MM.1S (cell line): Measurements from ENCODE around the gene LRP6.

Source experiments
- DNase-seq: peaks from one replicate; pipeline ENCODE4 v3.0.0-alpha.2; 2015
- H2AFZ ChIP-seq: fragments of 300-600 bp; sonication (generic); 2 replicates; pipeline ENCODE4 v1.6.0; 2016; ENCODE audit warnings: antibody characterized with exemption, low read length
- H3F3A ChIP-seq: fragments of 300-600 bp; sonication (generic); 2 replicates; pipeline ENCODE4 v1.6.1; 2016; ENCODE audit warnings: mild to moderate bottlenecking, antibody characterized with exemption, low read length, moderate library complexity, mixed read lengths; ENCODE audit not compliant: insufficient read depth
- H3K27ac ChIP-seq: fragments of 300-600 bp; sonication (generic); 2 replicates; pipeline ENCODE4 v1.5.1; 2016; ENCODE audit warnings: mild to moderate bottlenecking, low read length
- H3K27me3 ChIP-seq: fragments of 300-600 bp; sonication (generic); replicated peaks from 2 replicates; pipeline ENCODE4 v1.6.0; 2016; ENCODE audit warnings: low read length; ENCODE audit not compliant: insufficient read depth
- H3K36me3 ChIP-seq: fragments of 300-600 bp; sonication (generic); replicated peaks from 2 replicates; pipeline ENCODE4 v1.6.1; 2016; ENCODE audit warnings: mild to moderate bottlenecking, low read length, mixed read lengths; ENCODE audit not compliant: insufficient read depth
- H3K4me1 ChIP-seq: fragments of 300-600 bp; sonication (generic); 2 replicates; pipeline ENCODE4 v1.6.1; 2016; ENCODE audit warnings: low read length, mixed read lengths
- H3K4me2 ChIP-seq: fragments of 300-600 bp; sonication (generic); 2 replicates; pipeline ENCODE4 v1.6.0; 2016; ENCODE audit warnings: low read depth, low read length
- H3K4me3 ChIP-seq: fragments of 300-600 bp; sonication (generic); 2 replicates; pipeline ENCODE4 v1.5.1; 2016; ENCODE audit warnings: low read length, mixed read lengths
- H3K79me2 ChIP-seq: fragments of 300-600 bp; sonication (generic); 2 replicates; pipeline ENCODE4 v1.6.1; 2016; ENCODE audit warnings: mixed run types, low read length, mixed read lengths
- H3K9ac ChIP-seq: fragments of 300-600 bp; sonication (generic); 2 replicates; pipeline ENCODE4 v1.6.1; 2016; ENCODE audit warnings: low read length, mixed read lengths
- H3K9me2 ChIP-seq: fragments of 300-600 bp; sonication (generic); replicated peaks from 2 replicates; pipeline ENCODE4 v1.6.1; 2016; ENCODE audit warnings: mild to moderate bottlenecking, low read length, mixed read lengths; ENCODE audit not compliant: insufficient read depth
- H3K9me3 ChIP-seq: fragments of 300-600 bp; sonication (generic); replicated peaks from 2 replicates; pipeline ENCODE4 v1.6.1; 2016; ENCODE audit warnings: mild to moderate bottlenecking, low read length, mixed read lengths; ENCODE audit not compliant: insufficient read depth
- H4K20me1 ChIP-seq: fragments of 300-600 bp; sonication (generic); 2 replicates; pipeline ENCODE4 v1.6.1; 2016; ENCODE audit warnings: mild to moderate bottlenecking, low read length, moderate library complexity, mixed read lengths; ENCODE audit not compliant: insufficient read depth
- EZH2 ChIP-seq: fragments of 300-600 bp; sonication (generic); optimal IDR thresholded peaks from 2 replicates; pipeline ENCODE3; 2017; ENCODE audit warnings: low read depth, mild to moderate bottlenecking, antibody characterized with exemption, low read length, mixed read lengths
- EZH2phosphoT487 ChIP-seq: fragments of 300-600 bp; sonication (generic); IDR thresholded peaks from 2 replicates; pipeline ENCODE4 v1.6.1; 2018; ENCODE audit warnings: antibody characterized with exemption, low read length
- TF ChIP-seq, protein P1 (sequence below): fragments of 300-600 bp; sonication (generic); IDR thresholded peaks from 2 replicates; pipeline ENCODE4 v1.5.1; 2016; ENCODE audit warnings: antibody characterized with exemption, low read length, mixed read lengths

Gene LRP6

DNA sequence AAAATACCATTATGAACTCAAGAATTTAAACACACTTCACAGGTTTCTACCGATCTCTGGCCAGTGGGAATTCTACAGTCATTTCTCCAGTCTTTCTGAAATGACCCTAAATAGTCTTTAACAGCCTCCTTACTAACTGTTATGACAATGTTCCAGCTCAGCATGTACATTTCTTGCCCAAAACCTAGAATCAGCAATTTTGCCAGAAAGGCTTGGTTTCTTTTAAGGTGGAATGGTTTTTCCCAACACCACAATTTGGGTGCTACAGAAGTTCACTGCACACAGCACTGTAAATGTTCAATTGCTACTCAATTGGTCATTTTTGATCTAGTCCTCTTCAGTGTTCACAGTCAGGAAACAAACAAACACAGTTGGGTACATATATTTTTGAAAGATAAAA lies 69.7 kb downstream of the LRP6 start:
- no peaks in the 10 kb centered on the region for H3K9me2 ChIP-seq
- no peak overlapping the region for H3K27ac ChIP-seq
- H3K4me2 ChIP-seq = no peak overlapping the region
- no peaks in the 10 kb centered on the region for H3K9me3 ChIP-seq
- H3F3A ChIP-seq = no peaks in the 10 kb centered on the region
- H3K36me3 ChIP-seq = no peaks in the 10 kb centered on the region
- no peaks in the 10 kb centered on the region for H3K79me2 ChIP-seq
- H3K9ac ChIP-seq = no peak overlapping the region
- H3K27me3 ChIP-seq = no peaks in the 10 kb centered on the region
- no peak overlapping the region for H3K4me3 ChIP-seq
- no peaks in the 10 kb centered on the region for H4K20me1 ChIP-seq
- H2AFZ ChIP-seq = no peak overlapping the region
- H3K4me1 ChIP-seq = no peaks in the 10 kb centered on the region
- no peak for DNase-seq
- no peak for TF ChIP-seq EZH2
- TF ChIP-seq EZH2phosphoT487 = no peak
- TF ChIP-seq, protein P1, sequence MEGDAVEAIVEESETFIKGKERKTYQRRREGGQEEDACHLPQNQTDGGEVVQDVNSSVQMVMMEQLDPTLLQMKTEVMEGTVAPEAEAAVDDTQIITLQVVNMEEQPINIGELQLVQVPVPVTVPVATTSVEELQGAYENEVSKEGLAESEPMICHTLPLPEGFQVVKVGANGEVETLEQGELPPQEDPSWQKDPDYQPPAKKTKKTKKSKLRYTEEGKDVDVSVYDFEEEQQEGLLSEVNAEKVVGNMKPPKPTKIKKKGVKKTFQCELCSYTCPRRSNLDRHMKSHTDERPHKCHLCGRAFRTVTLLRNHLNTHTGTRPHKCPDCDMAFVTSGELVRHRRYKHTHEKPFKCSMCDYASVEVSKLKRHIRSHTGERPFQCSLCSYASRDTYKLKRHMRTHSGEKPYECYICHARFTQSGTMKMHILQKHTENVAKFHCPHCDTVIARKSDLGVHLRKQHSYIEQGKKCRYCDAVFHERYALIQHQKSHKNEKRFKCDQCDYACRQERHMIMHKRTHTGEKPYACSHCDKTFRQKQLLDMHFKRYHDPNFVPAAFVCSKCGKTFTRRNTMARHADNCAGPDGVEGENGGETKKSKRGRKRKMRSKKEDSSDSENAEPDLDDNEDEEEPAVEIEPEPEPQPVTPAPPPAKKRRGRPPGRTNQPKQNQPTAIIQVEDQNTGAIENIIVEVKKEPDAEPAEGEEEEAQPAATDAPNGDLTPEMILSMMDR = no peak

DNA sequence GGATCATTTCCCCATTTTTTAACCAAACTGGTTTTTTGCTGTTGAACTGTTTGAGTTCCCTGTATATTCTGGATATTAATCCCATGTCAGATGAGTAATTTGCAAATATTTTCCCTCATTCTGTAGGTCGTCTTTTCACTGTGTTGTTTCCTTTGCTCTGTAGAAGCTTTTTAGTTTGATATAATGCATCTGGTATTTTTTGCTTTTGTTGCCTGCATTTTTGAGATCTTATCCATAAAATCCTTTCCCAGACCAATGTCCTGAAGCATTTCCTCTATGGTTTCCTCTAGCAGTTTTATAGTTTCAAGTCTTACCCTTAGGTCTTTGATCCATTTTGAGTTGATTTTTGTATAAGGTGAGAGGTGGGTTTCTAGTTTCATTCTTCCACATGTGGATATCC lies 71.3 kb downstream of the LRP6 start:
- Histone ChIP-seq H3K27ac (no peak overlapping the region), H2AFZ (no peak overlapping the region), H3K79me2 (no peaks in the 10 kb centered on the region), H4K20me1 (no peaks in the 10 kb centered on the region), H3K4me2 (no peak overlapping the region), H3K4me3 (no peak overlapping the region), H3K27me3 (no peaks in the 10 kb centered on the region), H3K9me2 (no peaks in the 10 kb centered on the region), H3F3A (no peaks in the 10 kb centered on the region), H3K9me3 (no peaks in the 10 kb centered on the region), H3K9ac (no peak overlapping the region), H3K36me3 (no peaks in the 10 kb centered on the region), H3K4me1 (no peaks in the 10 kb centered on the region)
- TF ChIP-seq EZH2phosphoT487 (no peak), EZH2 (no peak)
- TF ChIP-seq, protein P1 = no peak
- DNase-seq = no peak

DNA sequence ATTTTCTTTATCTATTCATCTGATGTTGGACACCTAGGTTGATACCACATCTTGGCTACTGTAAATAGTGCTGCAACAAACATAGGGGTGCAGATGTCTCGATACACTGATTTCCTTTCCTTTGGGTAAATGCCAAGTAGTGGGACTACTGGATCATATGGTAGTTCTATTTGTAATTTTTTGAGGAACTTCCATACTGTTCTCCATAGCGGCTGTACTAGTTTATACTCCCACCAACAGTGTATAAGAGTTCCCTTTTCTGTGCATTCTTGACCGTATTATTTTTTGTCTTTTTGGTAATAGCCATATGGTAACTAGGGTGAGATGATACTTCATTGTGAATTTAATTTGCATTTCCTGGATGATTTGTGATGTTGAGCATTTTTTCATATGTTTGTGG lies 71.8 kb downstream of the LRP6 start:
- Histone ChIP-seq H3K4me2 (no peak overlapping the region), H3K79me2 (no peaks in the 10 kb centered on the region)
- no peak for TF ChIP-seq EZH2
- TF ChIP-seq EZH2phosphoT487 = no peak
- TF ChIP-seq, protein P1 = no peak

DNA sequence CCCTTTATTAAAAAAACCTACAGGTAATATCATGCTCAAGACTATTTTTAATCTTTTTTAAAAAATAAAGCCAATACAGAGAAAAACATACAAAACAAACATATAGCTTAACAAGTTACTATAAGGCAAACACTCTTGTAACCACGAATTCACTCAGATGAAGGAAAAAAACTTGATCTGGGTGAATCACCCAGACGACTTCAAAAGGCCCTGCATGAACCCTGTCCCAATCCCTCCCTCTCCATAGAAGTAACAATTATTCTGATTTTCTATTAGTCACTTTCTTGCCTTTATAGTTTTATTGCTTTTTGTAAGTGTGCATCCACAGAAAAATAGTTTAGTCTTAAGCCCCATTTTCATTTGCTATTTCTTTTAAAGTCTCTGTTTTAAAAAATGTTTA lies 72.6 kb downstream of the LRP6 start:
- Histone ChIP-seq H3K79me2 (no peaks in the 10 kb centered on the region), H3K27ac (no peak overlapping the region), H3K9ac (no peak overlapping the region), H3K9me2 (no peaks in the 10 kb centered on the region), H3F3A (no peaks in the 10 kb centered on the region), H2AFZ (no peak overlapping the region), H4K20me1 (no peaks in the 10 kb centered on the region), H3K4me3 (no peak overlapping the region), H3K9me3 (no peaks in the 10 kb centered on the region), H3K4me2 (no peak overlapping the region), H3K36me3 (no peaks in the 10 kb centered on the region), H3K27me3 (no peaks in the 10 kb centered on the region), H3K4me1 (no peaks in the 10 kb centered on the region)
- TF ChIP-seq EZH2phosphoT487 (no peak), EZH2 (no peak)
- TF ChIP-seq, protein P1 = no peak
- no peak for DNase-seq

More for the DNA sequence above, 71.8 kb downstream of the LRP6 start:
- Histone ChIP-seq H3K9me3 (no peaks in the 10 kb centered on the region), H3K4me3 (no peak overlapping the region), H3F3A (no peaks in the 10 kb centered on the region), H4K20me1 (no peaks in the 10 kb centered on the region), H3K27me3 (no peaks in the 10 kb centered on the region), H2AFZ (no peak overlapping the region), H3K9me2 (no peaks in the 10 kb centered on the region), H3K27ac (no peak overlapping the region), H3K36me3 (no peaks in the 10 kb centered on the region), H3K4me1 (no peaks in the 10 kb centered on the region), H3K9ac (no peak overlapping the region)
- no peak for DNase-seq
